GM23248 (cell line): ENCODE measurements around the gene STX16.

Experiments used
- EZH2 ChIP-seq: fragments of 200-600 bp; sonication (generic); IDR thresholded peaks from 2 replicates; pipeline ENCODE4 v1.6.1; 2018; ENCODE audit warnings: antibody characterized with exemption, mild to moderate bottlenecking; ENCODE audit not compliant: insufficient read depth, poor library complexity, severe bottlenecking
- EZH2phosphoT487 ChIP-seq: fragments of 200-600 bp; sonication (generic); IDR thresholded peaks from 2 replicates; pipeline ENCODE4 v1.6.1; 2018; ENCODE audit warnings: antibody characterized with exemption, moderate library complexity, mild to moderate bottlenecking, low read depth; ENCODE audit not compliant: insufficient read depth

DNA sequence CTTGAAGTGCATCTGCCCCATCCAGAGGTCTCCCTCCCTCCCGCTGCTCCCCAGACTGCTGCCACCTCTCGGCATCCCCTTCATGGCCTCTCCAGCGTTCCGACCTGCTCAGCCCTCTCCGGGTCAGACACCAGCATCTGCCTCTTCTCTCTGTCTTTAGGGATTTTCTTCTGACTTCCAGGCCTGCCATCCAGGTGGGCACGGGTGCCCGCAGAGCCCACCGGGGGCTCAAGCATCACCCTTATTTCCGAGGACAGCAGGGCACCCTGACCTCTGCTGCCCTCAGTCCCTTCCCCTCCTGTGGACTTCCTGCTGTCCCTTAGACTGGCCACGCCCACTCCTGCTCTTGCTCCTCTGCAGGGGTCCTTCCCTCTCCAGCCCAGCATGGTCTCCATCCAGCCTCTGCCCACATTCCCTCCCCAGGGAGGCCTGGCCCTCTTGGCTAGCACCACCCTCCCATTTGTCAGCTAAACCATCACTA lies 44.9 kb downstream of the STX16 start:
- no peak for TF ChIP-seq EZH2phosphoT487
- no peak for TF ChIP-seq EZH2
